Smooth muscle cell (in vitro differentiated cells): ENCODE results near the gene TSPO. TPM values are rescaled to one million over a fixed set of nuclear protein-coding genes. Genes with fewer than 3 reads are reported as not detected.

ENCODE experiments used
- DNase-seq: peaks from one replicate; lab custom pipeline; 2025; ENCODE audit not compliant: unreplicated experiment; lab: John Stamatoyannopoulos, UW
- H2AFZ ChIP-seq: fragments of 200-600 bp; sonication (generic); 2 replicates; pipeline ENCODE4 v1.6.0; 2016; ENCODE audit warnings: antibody characterized with exemption, low read depth, mild to moderate bottlenecking
- H3F3A ChIP-seq: fragments of 200-600 bp; sonication (generic); 2 replicates; pipeline ENCODE4 v1.6.0; 2017; ENCODE audit warnings: antibody characterized with exemption, low read depth
- H3K27ac ChIP-seq: fragments of 200-600 bp; sonication (generic); 2 replicates; pipeline ENCODE4 v1.5.1; 2016; ENCODE audit warnings: low read depth, mild to moderate bottlenecking
- H3K27me3 ChIP-seq: fragments of 200-600 bp; sonication (generic); 2 replicates; pipeline ENCODE4 v1.6.1; 2016; ENCODE audit warnings: low read depth, mild to moderate bottlenecking
- H3K36me3 ChIP-seq: fragments of 200-600 bp; sonication (generic); 2 replicates; pipeline ENCODE4 v1.5.1; 2016; ENCODE audit warnings: low read depth
- H3K4me1 ChIP-seq: fragments of 200-600 bp; sonication (generic); 2 replicates; pipeline ENCODE4 v1.5.1; 2016; ENCODE audit warnings: low read depth
- H3K4me2 ChIP-seq: fragments of 200-600 bp; sonication (generic); 2 replicates; pipeline ENCODE4 v1.6.0; 2016; ENCODE audit warnings: mild to moderate bottlenecking
- H3K4me3 ChIP-seq: fragments of 200-600 bp; sonication (generic); 2 replicates; pipeline ENCODE4 v1.5.1; 2016; ENCODE audit warnings: mild to moderate bottlenecking
- H3K79me2 ChIP-seq: fragments of 200-600 bp; sonication (generic); 2 replicates; pipeline ENCODE4 v1.6.0; 2016; ENCODE audit warnings: low read depth, mild to moderate bottlenecking
- H3K9ac ChIP-seq: fragments of 200-600 bp; sonication (generic); 2 replicates; pipeline ENCODE4 v1.6.0; 2016; ENCODE audit warnings: low read depth
- H3K9me3 ChIP-seq: fragments of 200-600 bp; sonication (generic); replicated peaks from 2 replicates; pipeline ENCODE4 v1.5.1; 2016; ENCODE audit warnings: low read depth
- H4K20me1 ChIP-seq: fragments of 200-600 bp; sonication (generic); 2 replicates; pipeline ENCODE4 v1.6.0; 2016; ENCODE audit warnings: low read depth
- WGBS: methylation state at CpG from one replicate; pipeline ENCODE4 v1.1.7; 2016; ENCODE audit warnings: low lambda C conversion rate; 5-methylcytosine and 5-hydroxymethylcytosine counted together
- polyA plus RNA-seq: library from polyadenylated mRNA; unstranded; fragments of >200 nt; fragmentation: Nextera tagmentation; extraction: Ambion mirVana; gene quantifications from 2 replicates; pipeline ENCODE4 v1.2.1, GENCODE V29; 2016
- total RNA-seq: library from RNA; depleted of rRNA; stranded (reverse); fragments of >200 nt; gene quantifications from 2 replicates; pipeline ENCODE4 v1.2.3, GENCODE V29; 2014
- TF ChIP-seq, protein P1 (sequence below): fragments of 200-600 bp; sonication (generic); IDR thresholded peaks from 2 replicates; pipeline ENCODE4 v1.5.1; 2017; ENCODE audit warnings: borderline replicate concordance, mild to moderate bottlenecking, antibody characterized with exemption; ENCODE audit not compliant: insufficient read depth, poor library complexity, severe bottlenecking

The TSPO gene
- total and polyA plus RNA-seq, 2 experiments from 2014 or later = 170 to 251 TPM

DNA sequence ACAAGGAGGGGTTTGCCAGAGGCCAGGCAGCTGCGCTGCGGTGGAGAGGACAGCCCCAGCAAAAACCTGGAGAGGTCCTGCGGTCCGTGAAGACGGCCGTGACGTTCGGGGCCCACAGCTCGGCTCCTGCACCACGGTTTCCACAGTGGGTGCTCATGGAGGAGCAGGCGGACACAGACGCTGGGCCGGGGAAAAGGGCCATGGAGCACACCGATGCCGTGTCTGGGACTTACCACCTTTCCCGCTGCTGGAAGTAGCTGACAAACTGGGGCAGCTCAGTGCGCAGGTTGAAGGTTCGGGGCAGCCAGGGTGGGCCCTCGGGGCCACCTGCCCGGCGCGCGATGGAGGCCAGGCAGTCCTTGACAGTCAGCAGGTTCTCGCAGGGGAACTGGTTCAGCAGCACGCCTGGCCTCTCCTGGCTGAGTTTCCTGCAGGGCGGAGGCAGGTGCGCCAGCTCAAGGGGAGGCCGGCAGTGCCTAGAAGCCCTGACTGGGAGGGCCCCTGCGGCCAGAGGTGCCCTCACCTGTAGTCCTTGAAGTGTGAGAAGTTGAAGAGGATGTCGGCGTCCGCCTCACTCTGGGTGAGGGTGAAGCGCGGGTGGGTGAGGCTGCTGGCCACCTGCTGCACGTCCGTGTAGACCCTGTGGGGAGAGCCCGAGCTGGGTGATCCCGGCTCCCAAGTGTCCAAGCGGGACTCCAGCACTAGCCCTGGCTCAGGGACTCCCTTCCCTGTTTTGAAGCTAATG, 22.8 kb downstream of the TSPO start:
- H3K9ac ChIP-seq = no peak overlapping the region
- TF ChIP-seq, protein P1, sequence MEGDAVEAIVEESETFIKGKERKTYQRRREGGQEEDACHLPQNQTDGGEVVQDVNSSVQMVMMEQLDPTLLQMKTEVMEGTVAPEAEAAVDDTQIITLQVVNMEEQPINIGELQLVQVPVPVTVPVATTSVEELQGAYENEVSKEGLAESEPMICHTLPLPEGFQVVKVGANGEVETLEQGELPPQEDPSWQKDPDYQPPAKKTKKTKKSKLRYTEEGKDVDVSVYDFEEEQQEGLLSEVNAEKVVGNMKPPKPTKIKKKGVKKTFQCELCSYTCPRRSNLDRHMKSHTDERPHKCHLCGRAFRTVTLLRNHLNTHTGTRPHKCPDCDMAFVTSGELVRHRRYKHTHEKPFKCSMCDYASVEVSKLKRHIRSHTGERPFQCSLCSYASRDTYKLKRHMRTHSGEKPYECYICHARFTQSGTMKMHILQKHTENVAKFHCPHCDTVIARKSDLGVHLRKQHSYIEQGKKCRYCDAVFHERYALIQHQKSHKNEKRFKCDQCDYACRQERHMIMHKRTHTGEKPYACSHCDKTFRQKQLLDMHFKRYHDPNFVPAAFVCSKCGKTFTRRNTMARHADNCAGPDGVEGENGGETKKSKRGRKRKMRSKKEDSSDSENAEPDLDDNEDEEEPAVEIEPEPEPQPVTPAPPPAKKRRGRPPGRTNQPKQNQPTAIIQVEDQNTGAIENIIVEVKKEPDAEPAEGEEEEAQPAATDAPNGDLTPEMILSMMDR = no peak

DNA sequence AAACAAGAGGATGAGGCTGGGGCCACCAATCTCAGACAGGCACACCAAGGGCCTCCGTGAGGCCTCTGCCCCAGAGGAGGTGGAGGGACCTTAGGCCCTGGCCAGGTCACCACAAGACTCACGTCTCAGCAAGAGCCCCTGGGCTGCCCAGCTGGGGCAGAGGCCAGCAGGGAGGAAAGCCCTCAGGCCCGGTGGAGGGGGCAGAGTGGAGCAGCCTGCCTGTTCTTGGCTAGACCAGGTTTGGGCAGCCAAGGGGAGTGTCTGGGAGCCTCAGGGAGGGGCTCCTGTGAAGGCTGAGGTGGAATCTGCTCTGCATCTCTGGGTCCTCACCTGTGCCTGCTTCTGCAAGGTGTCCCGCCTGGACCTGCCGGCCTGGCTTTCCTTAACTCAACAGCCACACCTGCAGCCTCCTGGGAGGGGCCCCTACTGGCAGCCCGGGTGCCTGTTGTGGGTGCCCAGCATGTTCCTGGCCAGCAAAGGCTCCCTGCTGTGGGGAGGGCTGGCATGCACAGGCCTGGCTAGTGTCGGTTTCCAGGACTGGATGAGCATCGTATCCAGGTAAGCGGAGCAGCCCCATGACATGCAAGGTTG, 23.7 kb downstream of the TSPO start:
- TF ChIP-seq, protein P1 = no peak
- 93% methylated on average over 9 of the region's 9 CpGs for WGBS

More for the DNA sequence above, 22.8 kb downstream of the TSPO start:
- Histone ChIP-seq H3K4me3 (no peak overlapping the region), H3K36me3 (no peaks in the 10 kb centered on the region), H4K20me1 (no peaks in the 10 kb centered on the region), H3K4me1 (no peaks in the 10 kb centered on the region), H3K27ac (no peak overlapping the region), H2AFZ (no peak overlapping the region), H3K9me3 (no peaks in the 10 kb centered on the region), H3K79me2 (no peaks in the 10 kb centered on the region), H3F3A (no peaks in the 10 kb centered on the region), H3K27me3 (no peaks in the 10 kb centered on the region), H3K4me2 (no peak overlapping the region)
- WGBS = 97% methylated on average over 39 of the region's 39 CpGs
- no peak for DNase-seq

DNA sequence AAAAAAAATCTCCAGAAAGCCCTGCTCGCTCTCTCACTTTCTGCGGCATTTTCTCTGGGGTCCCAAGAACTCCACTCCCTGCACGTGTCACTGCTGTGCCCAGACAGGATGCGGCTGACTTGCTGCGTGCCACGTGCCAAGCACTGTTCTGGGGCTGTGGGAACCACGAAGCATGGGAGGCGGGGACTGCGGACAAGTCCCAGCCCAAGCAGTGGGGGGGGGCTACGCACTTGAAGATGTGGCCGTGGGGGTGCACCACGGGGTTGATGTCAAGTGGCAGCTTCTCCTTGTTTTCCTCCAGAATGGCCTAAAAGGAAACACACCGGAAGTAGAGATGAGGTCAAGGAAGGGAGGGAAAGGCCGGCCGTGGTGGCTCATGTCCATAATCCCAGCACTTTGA, 24.7 kb downstream of the TSPO start:
- Histone ChIP-seq H3K36me3 (no peaks in the 10 kb centered on the region), H3K4me2 (no peak overlapping the region)

More for the DNA sequence above, 23.7 kb downstream of the TSPO start:
- no peak overlapping the region for H3K9ac ChIP-seq
- no peaks in the 10 kb centered on the region for H3K79me2 ChIP-seq
- H3K9me3 ChIP-seq = no peaks in the 10 kb centered on the region
- no peak for DNase-seq
- no peaks in the 10 kb centered on the region for H3K36me3 ChIP-seq
- no peak overlapping the region for H3K27ac ChIP-seq
- no peaks in the 10 kb centered on the region for H3K4me1 ChIP-seq
- no peaks in the 10 kb centered on the region for H3F3A ChIP-seq
- H2AFZ ChIP-seq = no peak overlapping the region
- no peak overlapping the region for H3K4me2 ChIP-seq
- no peaks in the 10 kb centered on the region for H3K27me3 ChIP-seq
- H4K20me1 ChIP-seq = no peaks in the 10 kb centered on the region
- H3K4me3 ChIP-seq = no peak overlapping the region

More for the DNA sequence above, 24.7 kb downstream of the TSPO start:
- no peak overlapping the region for H3K4me3 ChIP-seq
- no peaks in the 10 kb centered on the region for H3K9me3 ChIP-seq
- no peak overlapping the region for H2AFZ ChIP-seq
- WGBS = 99% methylated on average over 15 of the region's 15 CpGs
- H3F3A ChIP-seq = no peaks in the 10 kb centered on the region
- no peaks in the 10 kb centered on the region for H3K79me2 ChIP-seq
- DNase-seq = no peak
- H3K9ac ChIP-seq = no peak overlapping the region
- H3K27ac ChIP-seq = no peak overlapping the region
- H3K4me1 ChIP-seq = no peaks in the 10 kb centered on the region
- TF ChIP-seq, protein P1 = no peak
- no peaks in the 10 kb centered on the region for H4K20me1 ChIP-seq
- no peaks in the 10 kb centered on the region for H3K27me3 ChIP-seq
